ENCODE results near the gene GRK4.

DNA sequence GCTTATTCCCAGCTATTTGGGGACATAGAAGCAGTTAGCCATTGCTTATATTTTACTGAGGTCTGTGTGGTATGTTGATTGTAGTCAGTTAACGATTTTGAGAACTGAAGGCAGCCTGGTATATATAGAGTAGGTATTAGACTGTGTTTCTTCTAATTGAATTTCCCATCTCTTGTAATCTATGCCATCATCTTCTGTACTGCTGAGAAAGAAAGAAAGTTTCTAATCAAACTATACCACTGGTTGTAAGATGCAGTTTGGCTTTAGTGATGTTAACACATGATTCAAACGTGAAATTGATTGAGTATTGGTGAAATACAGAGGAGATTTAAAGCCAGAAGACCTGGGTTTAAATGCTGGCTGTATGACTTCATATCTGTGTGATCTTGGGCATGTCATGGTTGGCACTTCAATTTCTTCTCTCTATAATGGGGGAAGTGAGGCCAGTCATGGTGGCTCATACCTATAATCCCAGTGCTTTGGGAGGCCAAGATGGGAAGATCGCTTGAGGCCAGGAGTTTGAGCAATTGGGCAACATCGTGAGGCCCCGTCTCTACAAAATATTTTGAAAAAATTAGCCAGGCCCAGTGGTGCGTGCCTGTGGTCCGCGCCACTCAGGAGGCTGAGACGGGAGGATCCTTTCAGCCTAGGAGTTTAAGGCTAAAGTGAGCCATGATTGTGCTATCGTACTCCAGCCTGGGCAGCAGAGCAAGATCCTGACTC lies 122.7 kb downstream of the GRK4 start:
- TF ChIP-seq, protein P1, sequence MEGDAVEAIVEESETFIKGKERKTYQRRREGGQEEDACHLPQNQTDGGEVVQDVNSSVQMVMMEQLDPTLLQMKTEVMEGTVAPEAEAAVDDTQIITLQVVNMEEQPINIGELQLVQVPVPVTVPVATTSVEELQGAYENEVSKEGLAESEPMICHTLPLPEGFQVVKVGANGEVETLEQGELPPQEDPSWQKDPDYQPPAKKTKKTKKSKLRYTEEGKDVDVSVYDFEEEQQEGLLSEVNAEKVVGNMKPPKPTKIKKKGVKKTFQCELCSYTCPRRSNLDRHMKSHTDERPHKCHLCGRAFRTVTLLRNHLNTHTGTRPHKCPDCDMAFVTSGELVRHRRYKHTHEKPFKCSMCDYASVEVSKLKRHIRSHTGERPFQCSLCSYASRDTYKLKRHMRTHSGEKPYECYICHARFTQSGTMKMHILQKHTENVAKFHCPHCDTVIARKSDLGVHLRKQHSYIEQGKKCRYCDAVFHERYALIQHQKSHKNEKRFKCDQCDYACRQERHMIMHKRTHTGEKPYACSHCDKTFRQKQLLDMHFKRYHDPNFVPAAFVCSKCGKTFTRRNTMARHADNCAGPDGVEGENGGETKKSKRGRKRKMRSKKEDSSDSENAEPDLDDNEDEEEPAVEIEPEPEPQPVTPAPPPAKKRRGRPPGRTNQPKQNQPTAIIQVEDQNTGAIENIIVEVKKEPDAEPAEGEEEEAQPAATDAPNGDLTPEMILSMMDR (IDR thresholded peaks at IDR 0.05): no peak
- TF ChIP-seq POLR2A (IDR thresholded peaks at IDR 0.05): no peak
